WTC11 (cell line): ENCODE measurements around the gene CHDH. TPM values are rescaled to one million over a fixed set of nuclear protein-coding genes. Genes with fewer than 3 reads are reported as not detected.

Experiments used
- ATAC-seq: fragments of 200-7000 bp; cut with Tn5 transposase; 2 replicates; pipeline ENCODE4 v1.10.0; 2021; ENCODE audit warnings: mild to moderate bottlenecking, moderate library complexity
- CTCF ChIA-PET: fragments of 300-600 bp; sonication (Branson Sonifier 250); formaldehyde crosslinking; loops from one replicate; lab custom pipeline; 2021; ENCODE audit warnings: antibody characterized with exemption; lab: Charles Lee
- POLR2A ChIA-PET: fragments of 350-600 bp; sonication (Branson Sonifier 250); formaldehyde crosslinking; loops from one replicate; lab custom pipeline; 2021; ENCODE audit warnings: antibody characterized with exemption; lab: Charles Lee
- DNase-seq: peaks from one replicate; pipeline ENCODE4 v3.0.0; 2021; ENCODE audit warnings: low spot score
- H3K27ac Mint-ChIP-seq: 2 replicates; pipeline ENCODE4 v1.8.0; 2021; ENCODE audit warnings: mixed read lengths
- H3K27me3 Mint-ChIP-seq: 2 replicates; pipeline ENCODE4 v1.8.0; 2021; ENCODE audit warnings: low read depth, mild to moderate bottlenecking, moderate library complexity, mixed read lengths
- H3K36me3 Mint-ChIP-seq: 2 replicates; pipeline ENCODE4 v1.8.0; 2021; ENCODE audit warnings: mixed read lengths
- H3K4me1 Mint-ChIP-seq: 2 replicates; pipeline ENCODE4 v1.8.0; 2022; ENCODE audit warnings: mixed read lengths
- H3K4me3 Mint-ChIP-seq: 2 replicates; pipeline ENCODE4 v1.8.0; 2021; ENCODE audit warnings: mild to moderate bottlenecking, moderate library complexity, mixed read lengths
- H3K9me3 Mint-ChIP-seq: 2 replicates; pipeline ENCODE4 v1.8.0; 2021; ENCODE audit warnings: mixed read lengths
- CBFB ChIP-seq: sonication (generic); formaldehyde crosslinking; IDR thresholded peaks from 2 replicates; pipeline ENCODE4 v1.8.1; 2022; ENCODE audit warnings: mild to moderate bottlenecking, low read depth, missing genetic modification reagents
- ELF4 ChIP-seq: sonication (generic); formaldehyde crosslinking; IDR thresholded peaks from 2 replicates; pipeline ENCODE4 v1.8.1; 2022; ENCODE audit warnings: low read depth, mild to moderate bottlenecking, moderate library complexity, missing genetic modification reagents
- ETV6 ChIP-seq: sonication (generic); formaldehyde crosslinking; IDR thresholded peaks from 2 replicates; pipeline ENCODE4 v1.8.1; 2022; ENCODE audit warnings: mild to moderate bottlenecking, missing genetic modification reagents
- FOXK1 ChIP-seq: sonication (generic); formaldehyde crosslinking; IDR thresholded peaks from 2 replicates; pipeline ENCODE4 v1.8.0; 2022; ENCODE audit warnings: mild to moderate bottlenecking, moderate library complexity, missing genetic modification reagents
- MYBL2 ChIP-seq: sonication (generic); formaldehyde crosslinking; IDR thresholded peaks from 2 replicates; pipeline ENCODE4 v1.8.1; 2023; ENCODE audit warnings: mild to moderate bottlenecking, moderate library complexity, missing genetic modification reagents
- NR2C2 ChIP-seq: sonication (generic); formaldehyde crosslinking; IDR thresholded peaks from 2 replicates; pipeline ENCODE4 v1.8.0; 2022; ENCODE audit warnings: mild to moderate bottlenecking, missing genetic modification reagents
- RELA ChIP-seq: sonication (generic); formaldehyde crosslinking; IDR thresholded peaks from 2 replicates; pipeline ENCODE4 v1.8.1; 2022; ENCODE audit warnings: missing genetic modification reagents, mild to moderate bottlenecking, borderline replicate concordance
- total RNA-seq: library from RNA; stranded (reverse); gene quantifications from 3 replicates; pipeline ENCODE4 v1.2.3, GENCODE V29; 2021
- TF ChIP-seq, protein P1 (sequence below): sonication (generic); formaldehyde crosslinking; IDR thresholded peaks from 2 replicates; pipeline ENCODE4 v1.8.0; 2023; ENCODE audit warnings: mild to moderate bottlenecking, missing genetic modification reagents
- TF ChIP-seq, protein P2 (sequence below): sonication (generic); formaldehyde crosslinking; IDR thresholded peaks from 2 replicates; pipeline ENCODE4 v1.8.1; 2023; ENCODE audit warnings: mild to moderate bottlenecking, moderate library complexity, missing genetic modification reagents
- TF ChIP-seq, protein P3 (sequence below): sonication (generic); formaldehyde crosslinking; IDR thresholded peaks from 2 replicates; pipeline ENCODE4 v1.8.1; 2022; ENCODE audit warnings: low read depth, mild to moderate bottlenecking, moderate library complexity, missing genetic modification reagents, borderline replicate concordance
- TF ChIP-seq, protein P4 (sequence below): fragments of 250-450 bp; sonication (Bioruptor Pico); IDR thresholded peaks from 2 replicates; pipeline ENCODE4 v1.8.0; 2021; ENCODE audit warnings: mild to moderate bottlenecking
- TF ChIP-seq, protein P5 (sequence below): fragments of 250-450 bp; sonication (Bioruptor Pico); IDR thresholded peaks from 2 replicates; pipeline ENCODE4 v2.1.2; 2022; ENCODE audit warnings: mild to moderate bottlenecking, moderate library complexity

CHDH gene
- total RNA-seq, 1 experiment from 2014 or later: 11.7 TPM

DNA sequence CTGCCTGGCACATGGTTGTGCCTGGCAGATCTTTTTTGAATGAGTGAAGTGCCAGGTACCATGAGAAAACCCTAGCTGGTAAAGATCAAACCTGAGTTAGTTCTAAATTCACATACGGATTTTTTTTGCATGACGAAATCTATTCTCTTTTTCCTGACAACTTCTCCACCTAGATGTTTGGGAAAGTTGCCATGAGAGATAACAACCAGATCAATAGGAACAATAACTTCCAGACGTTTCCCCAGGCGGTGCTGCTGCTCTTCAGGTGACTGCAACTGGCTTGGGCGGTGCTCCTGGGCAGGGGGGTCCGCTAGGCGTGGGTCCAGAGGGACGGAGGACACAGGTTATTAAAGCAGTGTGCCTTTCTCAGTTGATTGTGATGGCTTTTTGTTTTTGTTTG lies 71.8 kb downstream of the CHDH start (continued):
- TF ChIP-seq, protein P1, sequence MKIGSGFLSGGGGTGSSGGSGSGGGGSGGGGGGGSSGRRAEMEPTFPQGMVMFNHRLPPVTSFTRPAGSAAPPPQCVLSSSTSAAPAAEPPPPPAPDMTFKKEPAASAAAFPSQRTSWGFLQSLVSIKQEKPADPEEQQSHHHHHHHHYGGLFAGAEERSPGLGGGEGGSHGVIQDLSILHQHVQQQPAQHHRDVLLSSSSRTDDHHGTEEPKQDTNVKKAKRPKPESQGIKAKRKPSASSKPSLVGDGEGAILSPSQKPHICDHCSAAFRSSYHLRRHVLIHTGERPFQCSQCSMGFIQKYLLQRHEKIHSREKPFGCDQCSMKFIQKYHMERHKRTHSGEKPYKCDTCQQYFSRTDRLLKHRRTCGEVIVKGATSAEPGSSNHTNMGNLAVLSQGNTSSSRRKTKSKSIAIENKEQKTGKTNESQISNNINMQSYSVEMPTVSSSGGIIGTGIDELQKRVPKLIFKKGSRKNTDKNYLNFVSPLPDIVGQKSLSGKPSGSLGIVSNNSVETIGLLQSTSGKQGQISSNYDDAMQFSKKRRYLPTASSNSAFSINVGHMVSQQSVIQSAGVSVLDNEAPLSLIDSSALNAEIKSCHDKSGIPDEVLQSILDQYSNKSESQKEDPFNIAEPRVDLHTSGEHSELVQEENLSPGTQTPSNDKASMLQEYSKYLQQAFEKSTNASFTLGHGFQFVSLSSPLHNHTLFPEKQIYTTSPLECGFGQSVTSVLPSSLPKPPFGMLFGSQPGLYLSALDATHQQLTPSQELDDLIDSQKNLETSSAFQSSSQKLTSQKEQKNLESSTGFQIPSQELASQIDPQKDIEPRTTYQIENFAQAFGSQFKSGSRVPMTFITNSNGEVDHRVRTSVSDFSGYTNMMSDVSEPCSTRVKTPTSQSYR (CRISPR knock-in tag): no peak
- TF ChIP-seq ELF4: no peak
- no peak for TF ChIP-seq ETV6 (CRISPR knock-in tag)
- TF ChIP-seq, protein P2, sequence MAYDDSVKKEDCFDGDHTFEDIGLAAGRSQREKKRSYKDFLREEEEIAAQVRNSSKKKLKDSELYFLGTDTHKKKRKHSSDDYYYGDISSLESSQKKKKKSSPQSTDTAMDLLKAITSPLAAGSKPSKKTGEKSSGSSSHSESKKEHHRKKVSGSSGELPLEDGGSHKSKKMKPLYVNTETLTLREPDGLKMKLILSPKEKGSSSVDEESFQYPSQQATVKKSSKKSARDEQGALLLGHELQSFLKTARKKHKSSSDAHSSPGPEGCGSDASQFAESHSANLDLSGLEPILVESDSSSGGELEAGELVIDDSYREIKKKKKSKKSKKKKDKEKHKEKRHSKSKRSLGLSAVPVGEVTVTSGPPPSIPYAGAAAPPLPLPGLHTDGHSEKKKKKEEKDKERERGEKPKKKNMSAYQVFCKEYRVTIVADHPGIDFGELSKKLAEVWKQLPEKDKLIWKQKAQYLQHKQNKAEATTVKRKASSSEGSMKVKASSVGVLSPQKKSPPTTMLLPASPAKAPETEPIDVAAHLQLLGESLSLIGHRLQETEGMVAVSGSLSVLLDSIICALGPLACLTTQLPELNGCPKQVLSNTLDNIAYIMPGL: no peak

DNA sequence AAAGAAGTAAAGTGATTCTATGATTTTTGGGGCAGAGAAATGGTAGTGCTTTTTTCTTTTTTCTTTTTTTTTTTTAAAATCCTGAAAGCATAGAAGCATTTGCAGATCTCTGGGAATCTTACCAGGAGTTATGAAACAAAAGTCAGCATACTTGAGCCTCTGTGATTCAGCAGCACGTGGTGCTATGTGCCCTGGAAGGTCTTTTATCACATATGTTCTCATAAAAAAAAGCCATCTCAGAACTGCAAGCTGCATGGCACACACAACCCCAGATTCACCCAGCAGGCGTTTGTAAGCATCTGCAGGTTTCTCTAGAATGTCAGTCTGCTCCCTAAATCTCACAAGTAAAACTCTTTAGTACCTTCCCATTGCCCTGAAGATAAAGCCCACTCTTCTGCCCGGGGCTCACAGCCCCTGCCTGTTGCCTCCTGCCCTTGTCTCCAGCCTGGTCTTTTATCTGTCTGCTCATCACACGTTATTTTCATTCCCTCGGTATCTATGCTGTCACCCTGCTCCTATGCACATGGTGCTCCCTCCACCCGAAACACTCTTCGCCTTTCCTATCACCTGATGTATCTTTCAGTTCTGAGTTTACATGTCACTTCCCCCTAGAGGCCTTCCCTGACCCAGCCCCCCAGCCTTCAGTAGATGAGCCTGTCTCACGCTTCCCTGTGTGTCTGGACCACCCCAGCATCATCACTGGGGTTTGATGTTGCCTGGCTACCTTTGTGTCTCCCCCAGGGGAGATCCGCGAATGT lies 72.4 kb downstream of the CHDH start:
- no peaks in the 10 kb centered on the region for H3K27me3 Mint-ChIP-seq
- H3K4me3 Mint-ChIP-seq: no peak overlapping the region
- TF ChIP-seq RELA (CRISPR knock-in tag) (no peak), CBFB (CRISPR knock-in tag) (no peak), NR2C2 (CRISPR knock-in tag) (no peak), MYBL2 (CRISPR knock-in tag) (no peak), FOXK1 (CRISPR knock-in tag) (no peak)
- TF ChIP-seq, protein P3, sequence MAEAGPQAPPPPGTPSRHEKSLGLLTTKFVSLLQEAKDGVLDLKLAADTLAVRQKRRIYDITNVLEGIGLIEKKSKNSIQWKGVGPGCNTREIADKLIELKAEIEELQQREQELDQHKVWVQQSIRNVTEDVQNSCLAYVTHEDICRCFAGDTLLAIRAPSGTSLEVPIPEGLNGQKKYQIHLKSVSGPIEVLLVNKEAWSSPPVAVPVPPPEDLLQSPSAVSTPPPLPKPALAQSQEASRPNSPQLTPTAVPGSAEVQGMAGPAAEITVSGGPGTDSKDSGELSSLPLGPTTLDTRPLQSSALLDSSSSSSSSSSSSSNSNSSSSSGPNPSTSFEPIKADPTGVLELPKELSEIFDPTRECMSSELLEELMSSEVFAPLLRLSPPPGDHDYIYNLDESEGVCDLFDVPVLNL: no peak
- TF ChIP-seq, protein P1 (CRISPR knock-in tag): no peak
- TF ChIP-seq, protein P4, sequence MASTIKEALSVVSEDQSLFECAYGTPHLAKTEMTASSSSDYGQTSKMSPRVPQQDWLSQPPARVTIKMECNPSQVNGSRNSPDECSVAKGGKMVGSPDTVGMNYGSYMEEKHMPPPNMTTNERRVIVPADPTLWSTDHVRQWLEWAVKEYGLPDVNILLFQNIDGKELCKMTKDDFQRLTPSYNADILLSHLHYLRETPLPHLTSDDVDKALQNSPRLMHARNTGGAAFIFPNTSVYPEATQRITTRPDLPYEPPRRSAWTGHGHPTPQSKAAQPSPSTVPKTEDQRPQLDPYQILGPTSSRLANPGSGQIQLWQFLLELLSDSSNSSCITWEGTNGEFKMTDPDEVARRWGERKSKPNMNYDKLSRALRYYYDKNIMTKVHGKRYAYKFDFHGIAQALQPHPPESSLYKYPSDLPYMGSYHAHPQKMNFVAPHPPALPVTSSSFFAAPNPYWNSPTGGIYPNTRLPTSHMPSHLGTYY (CRISPR knock-in tag): no peak
- TF ChIP-seq, protein P5, sequence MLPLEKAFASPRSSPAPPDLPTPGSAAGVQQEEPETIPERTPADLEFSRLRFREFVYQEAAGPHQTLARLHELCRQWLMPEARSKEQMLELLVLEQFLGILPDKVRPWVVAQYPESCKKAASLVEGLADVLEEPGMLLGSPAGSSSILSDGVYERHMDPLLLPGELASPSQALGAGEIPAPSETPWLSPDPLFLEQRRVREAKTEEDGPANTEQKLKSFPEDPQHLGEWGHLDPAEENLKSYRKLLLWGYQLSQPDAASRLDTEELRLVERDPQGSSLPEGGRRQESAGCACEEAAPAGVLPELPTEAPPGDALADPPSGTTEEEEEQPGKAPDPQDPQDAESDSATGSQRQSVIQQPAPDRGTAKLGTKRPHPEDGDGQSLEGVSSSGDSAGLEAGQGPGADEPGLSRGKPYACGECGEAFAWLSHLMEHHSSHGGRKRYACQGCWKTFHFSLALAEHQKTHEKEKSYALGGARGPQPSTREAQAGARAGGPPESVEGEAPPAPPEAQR (CRISPR knock-in tag): no peak
- no peak for DNase-seq
- ATAC-seq: no peak
- no peak overlapping the region for H3K27ac Mint-ChIP-seq
- POLR2A ChIA-PET: no interaction called here
- H3K9me3 Mint-ChIP-seq: no peaks in the 10 kb centered on the region
- CTCF ChIA-PET: no interaction called here
- no peaks in the 10 kb centered on the region for H3K36me3 Mint-ChIP-seq
- peaks cover 11% of the 10 kb centered on the region for H3K4me1 Mint-ChIP-seq
